RPMI8226 (cell line): ENCODE measurements around the gene RASGRP4.
"Not testable (repeated sequence)": the region's sequence is repeated elsewhere in the genome, so short reads cannot be mapped to it uniquely, and the experiment has no call there.

Experiments used
- DNase-seq: peaks from one replicate; pipeline ENCODE4 v3.0.0-alpha.2; 2015

RASGRP4 gene

GRCh38 chr19:38412961-38413360, 13.1 kb downstream of the RASGRP4 start:
- DNase-seq, result no peak

- no peak for DNase-seq
Measured at GRCh38 chr19:38412491-38412890, 13.5 kb downstream of the RASGRP4 start.

GRCh38 chr19:38411898-38412297, 14.1 kb downstream of the RASGRP4 start:
- not testable (repeated sequence) for DNase-seq

GRCh38 chr19:38411041-38411712, 14.8 kb downstream of the RASGRP4 start:
- DNase-seq, result no peak

GRCh38 chr19:38410407-38410806, 15.6 kb downstream of the RASGRP4 start:
- DNase-seq, result not testable (repeated sequence)

- no peak for DNase-seq
Measured at GRCh38 chr19:38409631-38410133, 16.3 kb downstream of the RASGRP4 start.

GRCh38 chr19:38405276-38405675, 20.7 kb downstream of the RASGRP4 start:
- no peak for DNase-seq

GRCh38 chr19:38404858-38405257, 21.2 kb downstream of the RASGRP4 start:
- no peak for DNase-seq

- peak; percentile 96 for DNase-seq
Measured at GRCh38 chr19:38402967-38403674, 22.9 kb downstream of the RASGRP4 start, which contains the start of gene FAM98C. TSS of gene FAM98C (plus strand) at chr19:38403093. CDS start at chr19:38403154, 61 bp downstream.

- DNase-seq, result no peak
Measured at GRCh38 chr19:38402623-38402966, 23.4 kb downstream of the RASGRP4 start.

- no peak for DNase-seq
Measured at GRCh38 chr19:38401148-38401547, 24.9 kb downstream of the RASGRP4 start.

- DNase-seq, result no peak
Measured at GRCh38 chr19:38400361-38400760, 25.7 kb downstream of the RASGRP4 start.

- DNase-seq, result no peak
Measured at GRCh38 chr19:38399537-38399936, 26.5 kb downstream of the RASGRP4 start.

GRCh38 chr19:38399081-38399480, 26.9 kb downstream of the RASGRP4 start:
- DNase-seq, result no peak

- DNase-seq, result no peak
Measured at GRCh38 chr19:38395381-38396114, 30.5 kb downstream of the RASGRP4 start.

GRCh38 chr19:38394488-38394887, 31.5 kb downstream of the RASGRP4 start:
- DNase-seq, result peak; percentile 17

GRCh38 chr19:38392707-38393308, 33.2 kb downstream of the RASGRP4 start:
- DNase-seq, result no peak

GRCh38 chr19:38391911-38392464, 34.0 kb downstream of the RASGRP4 start:
- DNase-seq, result no peak

GRCh38 chr19:38389957-38390924, 35.8 kb downstream of the RASGRP4 start:
- DNase-seq, result no peak

- no peak for DNase-seq
Measured at GRCh38 chr19:38389101-38389925, 36.7 kb downstream of the RASGRP4 start.
